SU-DHL-6 (cell line): Measurements from ENCODE around the gene DDX56.

Experiments used
- EZH2phosphoT487 ChIP-seq: fragments of 200-600 bp; sonication (generic), shearing (Covaris generic); conservative IDR thresholded peaks from 2 replicates; pipeline ENCODE4 v1.6.1; 2018; ENCODE audit warnings: mild to moderate bottlenecking, antibody characterized with exemption, low read length, moderate library complexity, mixed read lengths
- TF ChIP-seq, protein P1 (sequence below): fragments of 200-600 bp; sonication (generic); IDR thresholded peaks from one replicate; pipeline ENCODE4 v1.5.1; 2017; ENCODE audit warnings: antibody characterized with exemption, mild to moderate bottlenecking, low read length, moderate library complexity; ENCODE audit not compliant: insufficient read depth, poor library complexity, severe bottlenecking

DNA sequence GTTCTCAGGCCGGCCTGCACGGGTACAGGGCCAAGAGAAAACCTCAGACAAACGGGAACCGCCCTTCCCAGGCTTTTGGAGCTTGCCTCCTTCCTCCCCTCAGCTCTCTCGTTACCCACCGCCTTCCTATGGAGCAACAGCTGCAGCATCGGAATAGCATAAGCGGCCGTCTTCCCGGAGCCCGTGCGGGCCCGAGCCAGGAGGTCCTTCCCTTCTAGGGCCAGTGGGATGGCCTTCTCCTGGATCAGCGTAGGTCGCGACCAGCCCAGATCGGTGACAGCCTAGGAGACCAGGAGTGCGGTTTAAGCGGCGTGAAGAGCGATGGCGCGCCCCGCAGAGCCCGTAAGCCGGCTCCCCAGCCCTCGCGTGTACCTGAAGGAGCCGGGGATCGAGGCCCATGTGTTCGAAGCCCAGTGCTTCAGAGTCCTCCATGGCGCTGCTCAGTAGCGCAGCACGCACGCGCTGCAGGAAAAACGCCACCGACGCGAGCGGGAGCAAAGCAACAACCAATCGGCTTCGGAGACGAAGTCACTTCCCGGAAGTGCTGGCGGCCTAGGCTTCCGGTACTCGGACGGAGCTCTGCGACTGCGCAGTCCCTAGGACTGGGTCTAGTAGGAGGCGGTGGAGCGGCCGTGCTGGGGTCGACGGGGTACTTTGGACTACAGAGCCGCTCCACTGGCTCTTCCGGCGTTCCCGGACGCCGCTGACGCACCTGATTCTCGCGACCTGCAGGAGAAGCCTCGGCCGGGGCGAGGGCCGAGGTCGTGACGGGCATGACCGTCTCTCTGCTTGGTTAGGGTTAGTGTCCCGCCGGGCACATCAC, at the start of gene DDX56:
- TF ChIP-seq, protein P1, sequence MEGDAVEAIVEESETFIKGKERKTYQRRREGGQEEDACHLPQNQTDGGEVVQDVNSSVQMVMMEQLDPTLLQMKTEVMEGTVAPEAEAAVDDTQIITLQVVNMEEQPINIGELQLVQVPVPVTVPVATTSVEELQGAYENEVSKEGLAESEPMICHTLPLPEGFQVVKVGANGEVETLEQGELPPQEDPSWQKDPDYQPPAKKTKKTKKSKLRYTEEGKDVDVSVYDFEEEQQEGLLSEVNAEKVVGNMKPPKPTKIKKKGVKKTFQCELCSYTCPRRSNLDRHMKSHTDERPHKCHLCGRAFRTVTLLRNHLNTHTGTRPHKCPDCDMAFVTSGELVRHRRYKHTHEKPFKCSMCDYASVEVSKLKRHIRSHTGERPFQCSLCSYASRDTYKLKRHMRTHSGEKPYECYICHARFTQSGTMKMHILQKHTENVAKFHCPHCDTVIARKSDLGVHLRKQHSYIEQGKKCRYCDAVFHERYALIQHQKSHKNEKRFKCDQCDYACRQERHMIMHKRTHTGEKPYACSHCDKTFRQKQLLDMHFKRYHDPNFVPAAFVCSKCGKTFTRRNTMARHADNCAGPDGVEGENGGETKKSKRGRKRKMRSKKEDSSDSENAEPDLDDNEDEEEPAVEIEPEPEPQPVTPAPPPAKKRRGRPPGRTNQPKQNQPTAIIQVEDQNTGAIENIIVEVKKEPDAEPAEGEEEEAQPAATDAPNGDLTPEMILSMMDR = no peak
- TF ChIP-seq EZH2phosphoT487 = no peak
